GM21360 (cell line): ENCODE data around the gene VASP.

Source experiments
- ATAC-seq: cut with Tn5 transposase; IDR thresholded peaks from one replicate; pipeline ENCODE4 v1.9.1; 2021; ENCODE audit warnings: mild to moderate bottlenecking, moderate library complexity; ENCODE audit not compliant: unreplicated experiment

Gene VASP

DNA sequence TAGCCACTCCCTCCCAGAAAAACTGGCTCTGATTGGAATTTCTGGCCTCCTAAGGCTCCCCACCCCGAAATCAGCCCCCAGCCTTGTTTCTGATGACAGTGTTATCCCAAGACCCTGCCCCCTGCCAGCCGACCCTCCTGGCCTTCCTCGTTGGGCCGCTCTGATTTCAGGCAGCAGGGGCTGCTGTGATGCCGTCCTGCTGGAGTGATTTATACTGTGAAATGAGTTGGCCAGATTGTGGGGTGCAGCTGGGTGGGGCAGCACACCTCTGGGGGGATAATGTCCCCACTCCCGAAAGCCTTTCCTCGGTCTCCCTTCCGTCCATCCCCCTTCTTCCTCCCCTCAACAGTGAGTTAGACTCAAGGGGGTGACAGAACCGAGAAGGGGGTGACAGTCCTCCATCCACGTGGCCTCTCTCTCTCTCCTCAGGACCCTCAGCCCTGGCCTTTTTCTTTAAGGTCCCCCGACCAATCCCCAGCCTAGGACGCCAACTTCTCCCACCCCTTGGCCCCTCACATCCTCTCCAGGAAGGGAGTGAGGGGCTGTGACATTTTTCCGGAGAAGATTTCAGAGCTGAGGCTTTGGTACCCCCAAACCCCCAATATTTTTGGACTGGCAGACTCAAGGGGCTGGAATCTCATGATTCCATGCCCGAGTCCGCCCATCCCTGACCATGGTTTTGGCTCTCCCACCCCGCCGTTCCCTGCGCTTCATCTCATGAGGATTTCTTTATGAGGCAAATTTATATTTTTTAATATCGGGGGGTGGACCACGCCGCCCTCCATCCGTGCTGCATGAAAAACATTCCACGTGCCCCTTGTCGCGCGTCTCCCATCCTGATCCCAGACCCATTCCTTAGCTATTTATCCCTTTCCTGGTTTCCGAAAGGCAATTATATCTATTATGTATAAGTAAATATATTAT lies 33.3 kb upstream of the VASP start:
- no peak for ATAC-seq

DNA sequence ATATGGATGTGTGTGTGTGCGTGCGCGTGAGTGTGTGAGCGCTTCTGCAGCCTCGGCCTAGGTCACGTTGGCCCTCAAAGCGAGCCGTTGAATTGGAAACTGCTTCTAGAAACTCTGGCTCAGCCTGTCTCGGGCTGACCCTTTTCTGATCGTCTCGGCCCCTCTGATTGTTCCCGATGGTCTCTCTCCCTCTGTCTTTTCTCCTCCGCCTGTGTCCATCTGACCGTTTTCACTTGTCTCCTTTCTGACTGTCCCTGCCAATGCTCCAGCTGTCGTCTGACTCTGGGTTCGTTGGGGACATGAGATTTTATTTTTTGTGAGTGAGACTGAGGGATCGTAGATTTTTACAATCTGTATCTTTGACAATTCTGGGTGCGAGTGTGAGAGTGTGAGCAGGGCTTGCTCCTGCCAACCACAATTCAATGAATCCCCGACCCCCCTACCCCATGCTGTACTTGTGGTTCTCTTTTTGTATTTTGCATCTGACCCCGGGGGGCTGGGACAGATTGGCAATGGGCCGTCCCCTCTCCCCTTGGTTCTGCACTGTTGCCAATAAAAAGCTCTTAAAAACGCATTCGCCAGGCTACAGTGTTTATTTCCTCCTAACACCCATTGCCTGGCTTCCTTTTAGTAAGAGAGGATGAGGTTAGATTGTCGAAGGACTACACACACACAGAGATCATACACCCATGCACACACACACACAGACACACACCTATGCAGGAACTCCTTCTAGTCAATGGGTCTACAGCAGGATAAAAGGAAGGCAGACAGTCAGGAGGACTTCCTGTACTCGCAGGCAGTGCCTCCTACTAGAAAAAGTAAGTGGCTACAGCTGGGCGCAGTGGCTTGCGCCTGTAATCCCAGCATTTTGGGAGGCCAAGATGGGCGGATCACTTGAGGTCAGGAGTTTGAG lies 32.4 kb upstream of the VASP start:
- no peak for ATAC-seq

DNA sequence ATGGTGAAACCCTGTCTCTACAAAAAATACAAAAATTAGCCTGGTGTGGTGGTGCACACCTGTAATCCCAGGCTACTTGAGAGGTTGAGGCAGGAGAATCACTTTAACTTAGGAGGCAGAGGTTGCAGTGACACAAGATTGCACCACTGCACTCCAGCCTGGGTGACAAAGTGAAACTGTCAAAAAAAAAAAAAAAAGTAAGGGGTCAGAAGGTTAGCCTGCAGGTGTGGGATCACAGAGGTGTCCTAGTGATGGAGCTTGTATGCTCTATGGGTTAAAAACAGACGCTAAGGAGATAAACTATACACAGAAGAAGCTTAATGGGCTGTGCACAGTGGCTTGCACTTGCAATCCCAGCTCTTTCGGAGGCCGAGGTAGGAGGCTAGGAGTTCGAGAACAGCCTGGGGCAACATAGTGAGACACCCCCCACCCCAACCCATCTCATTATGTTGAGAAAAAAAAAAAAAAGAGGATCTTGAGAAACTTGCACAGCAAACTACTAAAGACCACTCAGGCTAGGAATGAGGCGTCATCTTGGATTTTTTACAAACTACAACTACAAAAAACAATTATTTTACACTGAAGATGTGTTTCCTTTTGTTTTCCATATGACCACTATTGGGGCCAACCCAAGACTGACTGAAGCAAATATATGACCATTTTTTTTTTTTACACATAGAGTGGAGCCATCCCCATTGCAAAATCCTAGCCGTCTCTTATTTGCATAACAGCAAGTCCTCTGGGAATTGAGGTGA lies 31.6 kb upstream of the VASP start:
- no peak for ATAC-seq

DNA sequence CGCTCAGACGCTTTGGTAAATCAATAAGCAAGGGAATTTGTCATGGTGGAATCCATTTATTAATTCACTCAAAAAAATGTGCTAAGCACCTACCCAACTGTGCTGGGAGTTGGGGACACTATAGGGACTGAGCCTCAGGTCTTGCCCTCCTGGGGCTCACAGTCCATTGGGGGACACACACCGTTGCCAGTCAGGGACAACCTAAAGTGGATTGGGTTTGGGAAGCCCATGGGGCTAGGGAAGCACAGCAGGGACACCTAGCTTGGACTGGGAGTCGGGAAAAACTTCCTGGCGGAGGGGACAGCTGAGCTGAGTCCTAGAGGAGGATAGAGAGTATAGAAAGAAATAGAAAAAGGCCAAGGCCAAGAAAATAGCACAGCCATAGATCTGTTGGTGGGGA lies 31.0 kb upstream of the VASP start:
- ATAC-seq, result no peak

DNA sequence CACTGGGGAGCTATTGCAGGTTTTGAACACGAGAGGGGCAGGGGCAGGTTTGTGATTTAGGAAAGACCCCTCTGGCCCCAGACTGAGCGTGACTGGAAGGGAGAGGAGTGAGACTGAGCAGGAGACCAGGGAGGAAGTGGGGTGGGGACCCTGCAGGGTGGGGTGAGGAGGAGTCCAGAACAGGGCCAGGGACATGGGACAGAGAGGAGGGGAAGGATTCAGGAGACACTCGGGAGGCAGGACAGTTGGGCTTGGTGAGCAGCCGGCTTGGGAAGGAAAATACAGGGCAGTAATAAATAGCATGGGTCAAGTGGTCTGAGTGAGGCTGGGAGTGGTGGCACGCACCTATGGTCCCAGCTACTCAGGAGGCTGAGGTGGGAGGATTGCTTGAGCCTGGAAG lies 30.1 kb upstream of the VASP start:
- no peak for ATAC-seq

DNA sequence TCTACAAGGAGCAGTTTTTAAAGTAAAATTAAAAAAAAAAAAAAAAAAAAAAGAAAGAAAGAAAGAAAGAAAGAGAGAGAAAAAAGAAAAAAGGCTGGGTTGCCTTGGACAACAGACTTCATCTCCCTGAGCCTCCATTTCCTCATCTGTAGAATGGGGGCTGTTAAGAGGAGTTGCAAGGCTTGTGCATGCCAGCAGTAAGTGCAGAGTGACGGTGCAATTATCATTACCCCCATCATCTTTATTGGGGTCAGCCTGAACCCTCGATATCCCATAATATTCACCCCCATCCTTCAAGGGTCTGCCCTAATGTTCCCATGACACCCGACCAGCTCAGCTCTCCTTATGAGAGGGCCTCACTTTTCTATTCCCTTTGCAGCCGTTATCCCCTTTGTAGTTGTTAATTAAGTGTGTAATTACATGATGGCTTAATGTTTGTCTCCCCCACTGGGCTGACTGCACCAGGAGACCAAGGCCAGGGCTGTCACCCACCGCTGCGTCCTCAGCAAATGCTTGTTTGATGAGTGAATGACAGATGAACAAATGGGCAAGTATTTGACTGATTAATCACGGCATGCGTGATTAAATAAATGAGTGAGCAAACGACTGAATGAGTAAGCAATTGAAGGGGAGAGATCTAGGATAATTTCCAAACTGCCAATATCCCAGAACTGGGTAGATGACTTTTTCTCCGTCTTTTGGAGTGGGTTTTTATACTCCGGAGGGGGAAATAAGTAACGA lies 29.4 kb upstream of the VASP start:
- no peak for ATAC-seq

DNA sequence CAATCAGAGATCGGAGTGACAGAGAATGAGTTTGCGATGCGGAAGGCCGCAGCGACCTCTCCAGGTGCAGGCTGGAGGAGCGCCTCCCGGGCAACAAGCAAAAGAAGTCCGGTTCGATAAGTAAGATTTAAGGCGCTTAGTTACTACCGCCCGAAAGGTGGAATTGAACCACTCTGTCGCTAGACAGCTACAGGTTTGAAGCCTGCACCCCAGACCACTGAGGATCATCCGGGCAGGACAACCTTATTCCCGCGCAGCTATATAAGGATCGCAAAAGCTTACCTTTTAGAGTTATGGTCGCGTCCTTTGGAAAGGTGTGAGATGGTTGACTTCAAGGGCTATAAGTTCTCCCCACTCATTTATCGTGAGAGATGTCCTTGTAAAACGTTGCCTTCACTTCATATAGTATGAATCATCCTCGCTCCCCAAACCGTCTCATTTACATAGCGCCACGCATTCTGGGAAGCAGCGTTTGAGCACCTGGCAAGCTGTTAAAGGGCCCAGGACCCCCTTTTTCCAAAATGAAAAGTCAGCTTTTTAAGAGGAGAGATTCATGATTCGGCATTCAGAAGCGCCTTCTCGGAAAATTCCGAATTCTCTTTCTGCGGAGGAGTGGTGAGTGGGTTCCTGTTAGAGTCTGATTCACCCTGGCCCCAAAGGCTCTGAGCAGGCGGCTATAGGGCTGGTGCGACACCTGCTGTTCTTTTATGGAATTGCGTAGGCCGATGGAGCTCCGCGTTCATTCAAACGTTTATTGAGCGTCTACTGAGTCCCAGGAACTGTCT lies 28.6 kb upstream of the VASP start:
- ATAC-seq, result peak; percentile 70

DNA sequence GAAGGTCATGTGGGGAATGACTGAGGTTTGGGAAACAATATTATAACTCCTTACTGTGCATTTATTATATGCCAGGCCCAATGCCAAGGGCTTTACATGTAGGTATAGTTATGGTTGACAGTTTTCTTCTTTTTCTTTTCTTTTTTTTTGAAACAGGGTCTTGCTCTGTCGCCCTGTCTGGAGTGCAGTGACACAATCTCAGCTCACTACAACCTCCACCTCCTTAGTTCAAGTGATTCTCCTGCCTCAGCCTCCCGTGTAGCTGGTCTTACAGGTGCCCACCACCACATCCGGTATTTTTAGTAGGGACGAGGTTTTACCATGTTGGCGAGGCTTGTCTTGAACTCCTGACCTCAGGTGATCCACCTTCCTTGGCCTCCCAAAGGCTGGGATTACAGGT lies 24.2 kb upstream of the VASP start:
- no peak for ATAC-seq

DNA sequence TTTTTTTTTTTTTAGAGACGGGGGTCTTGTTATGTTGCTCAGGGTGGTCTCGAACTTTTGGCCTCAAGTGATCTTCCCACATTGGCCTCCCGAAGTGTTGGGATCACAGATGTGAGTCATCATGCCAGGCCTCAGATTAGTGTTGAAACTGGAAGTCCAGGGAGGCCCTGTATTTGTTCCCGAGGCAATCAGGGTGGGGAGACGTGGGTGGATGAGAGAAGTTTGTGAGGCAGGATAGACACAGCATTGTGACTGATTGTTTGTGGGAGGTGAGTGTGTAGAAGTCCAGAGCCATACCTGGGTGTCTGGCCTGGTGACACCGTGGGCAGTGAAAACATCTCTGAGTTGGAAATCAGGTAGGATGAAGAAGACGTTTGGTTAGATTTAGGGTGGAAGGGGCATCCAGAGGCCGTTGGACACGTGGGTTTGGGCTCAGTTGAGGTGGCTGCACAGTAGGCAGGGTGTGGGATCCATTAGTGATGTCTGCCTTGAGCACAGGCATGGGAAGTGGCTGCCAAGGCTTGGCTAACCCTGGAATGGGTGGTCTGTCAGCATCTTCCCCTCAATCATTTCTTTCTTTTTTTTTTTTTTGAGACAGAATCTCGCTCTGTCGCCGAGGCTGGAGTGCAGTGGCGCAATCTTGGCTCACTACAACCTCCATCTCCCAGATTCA lies 22.9 kb upstream of the VASP start:
- no peak for ATAC-seq

DNA sequence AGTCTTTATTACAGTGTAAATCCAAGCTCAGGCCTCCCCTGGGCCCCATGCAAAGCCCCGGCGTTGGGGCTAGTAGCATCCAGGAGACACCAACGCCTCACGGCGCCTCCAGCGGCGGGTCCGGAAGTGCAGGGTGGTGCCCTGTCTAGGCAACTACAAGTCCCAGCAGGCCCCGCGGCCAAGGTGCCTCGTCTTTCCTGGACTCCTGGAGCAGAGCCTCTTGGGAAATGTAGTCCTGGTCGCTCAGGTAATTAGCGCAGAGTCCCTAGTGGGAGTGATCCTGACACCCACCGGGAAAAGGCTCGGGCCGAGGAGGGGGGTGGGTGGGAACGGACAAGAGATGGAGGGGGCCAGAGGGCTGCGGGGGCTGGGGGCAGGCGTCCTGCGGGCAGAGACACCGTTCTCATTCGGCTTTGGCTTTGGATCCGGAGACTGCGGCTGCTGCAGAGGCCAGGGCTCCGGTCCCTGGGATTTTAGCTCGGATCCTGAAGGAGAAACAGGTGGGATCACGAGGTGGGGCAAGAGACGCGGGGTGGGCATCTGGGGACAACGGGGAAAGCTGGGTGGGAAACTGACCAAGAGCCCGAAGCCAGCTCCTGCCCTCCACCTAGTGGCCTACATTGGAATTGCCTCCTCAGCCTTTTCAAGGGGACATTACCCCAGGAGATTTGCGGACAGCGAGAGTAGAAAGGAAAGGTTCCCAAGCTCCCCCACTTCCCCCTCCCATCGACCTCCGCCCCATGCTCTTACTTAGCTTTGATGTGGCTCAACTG lies 21.8 kb upstream of the VASP start:
- peak; percentile 91 for ATAC-seq

DNA sequence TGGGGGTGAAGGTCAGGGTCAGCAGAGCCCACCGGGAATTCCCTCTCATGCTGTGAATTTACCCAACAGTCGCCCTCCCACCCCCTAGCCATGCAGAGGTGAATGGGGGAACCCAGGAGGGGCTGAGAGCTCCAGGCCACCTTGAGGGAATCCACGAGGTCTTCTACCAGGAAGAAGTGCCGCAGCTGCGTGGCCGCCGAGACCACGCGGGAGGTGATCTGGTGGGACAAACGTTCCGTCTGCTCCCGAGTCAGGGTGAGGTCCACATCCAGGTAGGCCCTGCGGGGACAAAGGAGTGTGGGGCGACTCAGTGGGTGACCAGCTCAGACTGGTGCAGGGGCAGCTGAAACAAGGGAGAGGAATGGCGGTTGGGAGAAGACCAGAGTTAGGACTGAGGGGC lies 18.6 kb upstream of the VASP start:
- ATAC-seq, result no peak

DNA sequence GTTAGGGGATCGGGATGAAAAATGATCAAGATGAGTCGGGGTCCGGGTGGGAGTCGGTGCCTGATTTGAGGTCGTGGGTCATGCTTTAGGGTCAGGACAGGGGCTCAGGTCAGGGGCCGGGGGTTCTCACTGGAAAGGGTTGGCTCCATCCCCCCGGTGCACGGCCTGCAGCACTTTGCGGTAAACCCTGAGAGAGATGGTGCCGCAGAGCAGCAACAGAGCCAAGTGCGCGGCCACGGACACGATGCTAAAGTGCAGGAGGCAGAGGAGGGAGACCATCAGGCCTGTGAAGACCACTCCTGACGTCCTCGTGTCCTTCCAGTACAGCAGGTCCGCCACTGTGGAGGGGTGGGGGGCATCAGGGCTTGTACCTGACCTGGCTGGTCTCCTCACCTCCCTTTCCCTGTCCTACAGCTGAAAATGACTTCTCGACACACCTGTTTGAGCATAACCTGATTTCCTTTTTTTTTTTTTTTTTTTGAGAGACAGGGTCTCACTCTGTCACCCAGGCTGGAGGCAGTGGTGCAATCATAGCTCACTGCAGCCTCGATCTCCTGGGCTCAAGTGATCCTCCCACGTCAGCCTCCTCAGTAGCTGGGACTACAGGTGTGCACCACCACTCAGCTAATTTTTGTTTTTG lies 17.9 kb upstream of the VASP start:
- ATAC-seq, result no peak

DNA sequence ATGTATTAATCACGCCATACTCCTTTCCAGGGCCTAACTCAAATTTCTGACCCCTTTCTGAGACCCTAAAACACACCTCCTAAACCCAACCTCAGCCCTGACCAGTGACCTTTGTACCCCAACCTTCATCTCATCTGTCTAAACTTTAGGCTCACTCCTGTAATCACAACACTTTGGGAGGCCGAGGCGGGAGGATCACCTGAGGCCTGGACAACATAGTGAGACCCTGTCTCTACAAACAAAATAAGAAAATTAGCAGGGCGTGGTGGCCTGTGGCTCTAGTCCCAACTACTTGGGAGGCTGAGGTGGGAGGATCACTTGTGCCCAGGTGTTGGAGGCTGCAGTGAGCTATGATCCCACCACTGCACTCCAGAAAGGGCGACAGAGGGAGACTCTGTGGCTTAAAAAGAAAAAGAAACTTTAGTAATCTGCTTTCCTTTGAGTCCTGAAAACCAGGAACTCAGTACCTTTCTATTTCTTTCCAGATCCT lies 15.1 kb upstream of the VASP start:
- no peak for ATAC-seq

DNA sequence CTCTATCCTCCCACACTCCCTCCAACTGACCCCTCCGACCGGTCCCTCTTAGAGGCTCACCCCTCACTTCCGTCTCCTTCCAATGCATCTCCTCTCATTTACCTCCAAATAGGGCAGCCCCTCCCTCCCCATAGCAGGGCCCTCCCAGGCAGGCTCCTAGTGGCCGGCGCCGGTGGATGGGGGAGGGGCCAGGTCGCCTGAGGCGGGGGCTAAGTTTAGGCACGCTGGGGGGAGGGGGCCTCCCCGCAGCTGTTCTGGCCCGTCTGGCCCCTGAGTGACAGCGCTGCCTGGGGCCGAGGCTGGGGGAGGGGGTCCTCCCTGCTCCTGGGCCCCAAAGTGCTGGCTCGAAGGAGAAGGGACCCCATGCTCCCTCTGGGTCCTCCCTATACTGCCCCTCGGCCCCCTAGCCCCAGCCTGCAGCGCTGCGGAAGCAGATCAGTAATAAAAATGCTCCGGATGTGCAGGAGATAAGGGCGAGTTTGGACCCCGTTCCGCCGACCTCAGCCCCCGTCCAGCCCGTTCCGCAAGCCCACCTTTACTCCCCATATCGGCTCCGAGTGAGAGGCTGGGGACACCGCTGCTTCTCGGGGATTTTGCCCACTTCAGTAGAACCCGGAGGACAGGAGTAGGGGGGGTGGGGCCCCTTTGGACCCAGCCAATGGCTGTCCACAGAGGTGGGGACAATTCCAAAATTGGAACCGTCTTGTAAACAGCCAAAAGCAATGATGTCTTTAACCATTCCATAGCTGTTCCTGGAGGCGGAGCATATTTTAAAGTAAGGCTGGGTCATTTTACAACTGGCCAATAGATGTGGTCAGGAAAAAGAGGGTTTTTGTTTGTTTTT lies 14.4 kb upstream of the VASP start:
- no peak for ATAC-seq

DNA sequence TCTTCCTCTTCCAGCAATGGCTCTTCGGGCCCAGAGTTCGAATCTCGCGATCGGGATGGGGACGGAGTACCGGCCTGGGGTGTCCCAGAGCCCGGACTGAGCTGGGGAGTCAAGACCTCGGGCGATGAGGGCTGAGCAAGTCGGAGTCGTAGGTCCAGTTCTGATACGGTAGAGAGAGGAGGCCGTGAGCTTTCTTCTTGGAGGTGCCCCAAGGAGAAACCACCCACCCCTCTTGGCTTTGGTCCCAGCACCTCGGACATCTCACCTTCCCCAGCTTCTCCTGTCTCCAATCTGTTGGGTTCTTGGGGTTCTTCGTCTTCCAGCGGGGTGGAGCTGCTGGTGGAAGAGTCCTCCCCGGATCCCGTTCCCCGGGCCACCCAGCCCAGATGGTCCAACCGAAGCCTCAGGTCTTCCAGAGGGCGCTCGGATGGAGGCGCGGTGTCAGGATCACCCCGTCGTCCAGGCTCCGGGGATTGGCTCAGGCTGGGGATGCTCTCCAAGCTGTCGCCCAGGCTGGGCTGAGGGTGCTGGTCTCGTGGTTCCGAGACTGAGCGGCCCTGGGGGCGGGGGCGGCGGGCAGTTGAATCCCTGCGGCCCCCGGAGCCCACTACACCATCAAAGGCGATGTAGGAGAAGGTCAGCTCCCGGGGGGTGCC lies 12.9 kb upstream of the VASP start:
- no peak for ATAC-seq

DNA sequence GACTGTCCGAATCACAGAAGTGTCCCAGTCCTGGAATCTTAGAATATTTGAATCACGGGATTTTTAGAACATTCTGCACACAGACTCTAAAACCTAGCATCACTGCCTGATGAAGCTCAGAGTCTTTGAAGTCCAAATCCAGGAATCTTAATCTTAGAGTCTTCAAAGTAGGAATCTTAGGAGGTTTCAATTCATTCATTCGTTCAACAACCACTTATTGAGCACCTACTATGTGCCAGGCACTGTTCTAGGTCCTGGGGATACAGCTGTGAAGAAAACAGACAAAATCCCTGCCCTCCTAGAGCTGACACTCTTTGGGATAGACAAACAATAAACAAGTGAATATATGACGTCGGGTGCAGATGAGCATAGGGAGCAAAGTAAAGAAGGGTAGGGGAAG lies 12.1 kb upstream of the VASP start:
- no peak for ATAC-seq
